ENCODE results near the gene THSD7A.

The THSD7A gene

DNA sequence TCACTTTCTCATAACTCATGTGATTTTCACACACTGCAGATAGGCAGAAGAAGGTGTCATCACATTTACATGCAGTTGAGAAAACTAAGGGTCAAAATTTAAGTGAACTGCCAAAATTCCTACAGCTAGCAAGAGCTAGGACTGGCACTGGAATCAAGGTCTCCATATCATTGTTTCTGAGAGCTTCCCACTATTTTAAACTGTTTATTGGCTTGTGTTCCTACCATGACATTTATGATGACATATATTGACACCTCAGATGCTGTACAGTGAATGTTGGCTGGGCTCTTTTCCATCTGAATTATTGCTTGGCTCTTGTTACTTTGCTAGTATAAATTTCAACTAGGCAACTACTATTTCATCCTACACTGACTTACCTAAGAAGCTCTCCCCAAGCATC lies 2.0 kb downstream of the THSD7A start:
- no peak overlapping the region for H3K18ac ChIP-seq (ENCODE audit: low read length)
- H2BK5ac ChIP-seq (ENCODE audit: low read depth, low read length, poor library complexity), result no peak overlapping the region
- no peaks in the 10 kb centered on the region for H3K27me3 ChIP-seq (ENCODE audit: insufficient read depth, low read length)
- no peak overlapping the region for H2AFZ ChIP-seq (ENCODE audit: insufficient read depth, low read length, poor library complexity)
- H3K27ac ChIP-seq (ENCODE audit: low read depth, low read length), result no peak overlapping the region
- H3K4ac ChIP-seq (ENCODE audit: low read depth, low read length), result no peak overlapping the region
- H3K4me2 ChIP-seq (ENCODE audit: low read length), result no peak overlapping the region
- no peak for DNase-seq
- H3K79me2 ChIP-seq (ENCODE audit: control insufficient read depth, insufficient read depth, low read length, poor library complexity), result no peaks in the 10 kb centered on the region
- H3K23ac ChIP-seq (ENCODE audit: low read length), result no peak overlapping the region
- peaks cover 9% of the 10 kb centered on the region for H3K79me1 ChIP-seq (ENCODE audit: low read length)
- no peak overlapping the region for H4K8ac ChIP-seq (ENCODE audit: low read depth, low read length)
- no peak overlapping the region for H4K12ac ChIP-seq (ENCODE audit: low read depth, low read length)
- H3K9me3 ChIP-seq (ENCODE audit: insufficient read depth, low read depth, low read length), result no peaks in the 10 kb centered on the region
- no peak overlapping the region for H2AK5ac ChIP-seq (ENCODE audit: low read length)
- no peak overlapping the region for H4K91ac ChIP-seq (ENCODE audit: low read depth, low read length)
- no peak overlapping the region for H2BK120ac ChIP-seq (ENCODE audit: insufficient read depth, low read length, poor library complexity)
- peaks cover 3 to 6% of the 10 kb centered on the region in 2 experiments for H3K4me1 ChIP-seq (ENCODE audit: control insufficient read depth in 1 of 2, insufficient read depth in 2 of 2, low read length in 2 of 2)
- no peak overlapping the region for H3K4me3 ChIP-seq (ENCODE audit: low read depth, low read length)
- H3K14ac ChIP-seq (ENCODE audit: low read length), result no peak overlapping the region
- H3K9ac ChIP-seq (ENCODE audit: low read length), result no peak overlapping the region
- no peak overlapping the region for H2BK12ac ChIP-seq (ENCODE audit: low read length)
- H3K36me3 ChIP-seq (ENCODE audit: control insufficient read depth in 1 of 2, insufficient read depth in 2 of 2, low read length in 2 of 2), result no peaks in the 10 kb centered on the region

DNA sequence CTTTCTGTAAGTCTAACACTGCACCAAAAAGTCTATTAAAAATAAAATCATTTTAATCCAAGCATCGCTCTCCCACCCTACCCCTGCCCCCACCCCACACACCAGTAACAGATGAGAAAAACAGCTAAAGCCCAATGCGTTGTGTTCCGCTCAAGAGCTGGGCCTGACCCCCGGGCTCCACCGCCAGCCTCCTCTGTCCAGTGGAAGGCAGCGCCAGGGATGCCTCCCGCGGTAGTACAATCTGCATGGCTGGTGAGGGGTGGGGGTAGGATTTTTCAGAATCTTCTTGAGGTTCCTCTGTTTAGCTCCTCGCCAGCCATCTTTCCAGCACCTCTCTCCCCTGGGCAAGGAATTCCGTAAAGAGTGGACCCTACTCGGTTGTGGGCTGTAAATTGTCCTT lies 12.1 kb downstream of the THSD7A start:
- Histone ChIP-seq H3K79me1 (ENCODE audit: low read length) (no peaks in the 10 kb centered on the region), H2AFZ (ENCODE audit: insufficient read depth, low read length, poor library complexity) (no peak overlapping the region), H3K23ac (ENCODE audit: low read length) (no peak overlapping the region), H4K12ac (ENCODE audit: low read depth, low read length) (no peak overlapping the region), H3K9ac (ENCODE audit: low read length) (no peak overlapping the region), H2BK12ac (ENCODE audit: low read length) (no peak overlapping the region), H4K91ac (ENCODE audit: low read depth, low read length) (no peak overlapping the region), H3K27ac (ENCODE audit: low read depth, low read length) (no peak overlapping the region), H3K4ac (ENCODE audit: low read depth, low read length) (no peak overlapping the region), H3K18ac (ENCODE audit: low read length) (no peak overlapping the region), H3K4me1 (ENCODE audit: control insufficient read depth in 1 of 2, insufficient read depth in 2 of 2, low read length in 2 of 2) (no peaks in the 10 kb centered on the region), H3K79me2 (ENCODE audit: control insufficient read depth, insufficient read depth, low read length, poor library complexity) (no peaks in the 10 kb centered on the region), H2AK5ac (ENCODE audit: low read length) (no peak overlapping the region), H3K14ac (ENCODE audit: low read length) (no peak overlapping the region), H3K36me3 (ENCODE audit: control insufficient read depth in 1 of 2, insufficient read depth in 2 of 2, low read length in 2 of 2) (no peaks in the 10 kb centered on the region), H3K9me3 (ENCODE audit: insufficient read depth, low read depth, low read length) (peaks cover 4% of the 10 kb centered on the region), H3K27me3 (ENCODE audit: insufficient read depth, low read length) (no peaks in the 10 kb centered on the region), H2BK120ac (ENCODE audit: insufficient read depth, low read length, poor library complexity) (no peak overlapping the region), H3K4me3 (ENCODE audit: low read depth, low read length) (no peak overlapping the region), H4K8ac (ENCODE audit: low read depth, low read length) (no peak overlapping the region), H2BK5ac (ENCODE audit: low read depth, low read length, poor library complexity) (no peak overlapping the region), H3K4me2 (ENCODE audit: low read length) (no peak overlapping the region)
- no CpG with 5 or more reads among the region's 11 CpGs for WGBS (ENCODE audit: extremely low coverage, insufficient coverage, insufficient read length)
- DNase-seq, result no peak

- H2AFZ ChIP-seq (ENCODE audit: insufficient read depth, low read length, poor library complexity), result no peak overlapping the region
- H3K14ac ChIP-seq (ENCODE audit: low read length), result no peak overlapping the region
- no peak overlapping the region for H3K4me2 ChIP-seq (ENCODE audit: low read length)
- no peak overlapping the region for H3K18ac ChIP-seq (ENCODE audit: low read length)
- no peaks in the 10 kb centered on the region for H3K27me3 ChIP-seq (ENCODE audit: insufficient read depth, low read length)
- H3K4ac ChIP-seq (ENCODE audit: low read depth, low read length), result no peak overlapping the region
- no peak overlapping the region for H3K9ac ChIP-seq (ENCODE audit: low read length)
- no peak for DNase-seq
- no peak overlapping the region for H3K4me3 ChIP-seq (ENCODE audit: low read depth, low read length)
- no peaks in the 10 kb centered on the region for H3K4me1 ChIP-seq (ENCODE audit: control insufficient read depth in 1 of 2, insufficient read depth in 2 of 2, low read length in 2 of 2)
- no peak overlapping the region for H3K23ac ChIP-seq (ENCODE audit: low read length)
- H4K91ac ChIP-seq (ENCODE audit: low read depth, low read length), result no peak overlapping the region
- no peaks in the 10 kb centered on the region for H3K79me2 ChIP-seq (ENCODE audit: control insufficient read depth, insufficient read depth, low read length, poor library complexity)
- H3K9me3 ChIP-seq (ENCODE audit: insufficient read depth, low read depth, low read length), result peaks cover 4% of the 10 kb centered on the region
- no peak overlapping the region for H4K12ac ChIP-seq (ENCODE audit: low read depth, low read length)
- H3K79me1 ChIP-seq (ENCODE audit: low read length), result no peaks in the 10 kb centered on the region
- no peak overlapping the region for H2BK12ac ChIP-seq (ENCODE audit: low read length)
- H4K8ac ChIP-seq (ENCODE audit: low read depth, low read length), result no peak overlapping the region
- no peak overlapping the region for H2BK5ac ChIP-seq (ENCODE audit: low read depth, low read length, poor library complexity)
- no peak overlapping the region for H2BK120ac ChIP-seq (ENCODE audit: insufficient read depth, low read length, poor library complexity)
- no CpG with 5 or more reads among the region's 5 CpGs for WGBS (ENCODE audit: extremely low coverage, insufficient coverage, insufficient read length)
- H3K36me3 ChIP-seq (ENCODE audit: control insufficient read depth in 1 of 2, insufficient read depth in 2 of 2, low read length in 2 of 2), result no peaks in the 10 kb centered on the region
- H2AK5ac ChIP-seq (ENCODE audit: low read length), result no peak overlapping the region
- H3K27ac ChIP-seq (ENCODE audit: low read depth, low read length), result no peak overlapping the region
These were observed 12.7 kb downstream of the THSD7A start for GRCh38 chr7:11819271-11819670.

DNA sequence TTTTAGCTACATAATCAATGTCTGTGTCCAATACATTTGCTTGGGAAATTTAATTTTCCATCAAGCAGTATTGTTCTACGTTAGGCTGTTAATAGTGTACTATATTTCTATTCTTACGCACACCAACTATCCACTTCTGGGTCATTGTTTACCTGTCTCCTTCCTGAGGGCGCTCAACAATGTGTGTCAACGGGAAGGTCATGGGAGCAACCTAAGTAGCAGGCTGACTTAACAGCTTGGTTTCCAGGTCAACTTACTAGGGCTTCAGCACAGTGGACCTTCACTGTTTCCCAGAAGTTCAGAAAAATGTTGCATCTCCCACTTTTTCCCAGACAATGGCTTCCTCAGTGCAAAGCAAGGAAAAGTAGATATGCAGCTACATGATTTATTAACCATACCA lies 13.7 kb downstream of the THSD7A start:
- no peak overlapping the region for H3K14ac ChIP-seq (ENCODE audit: low read length)
- no peaks in the 10 kb centered on the region for H3K79me2 ChIP-seq (ENCODE audit: control insufficient read depth, insufficient read depth, low read length, poor library complexity)
- no peak for DNase-seq
- H3K18ac ChIP-seq (ENCODE audit: low read length), result no peak overlapping the region
- no peak overlapping the region for H2BK5ac ChIP-seq (ENCODE audit: low read depth, low read length, poor library complexity)
- H3K4me3 ChIP-seq (ENCODE audit: low read depth, low read length), result no peak overlapping the region
- no peak overlapping the region for H3K23ac ChIP-seq (ENCODE audit: low read length)
- no peak overlapping the region for H3K9ac ChIP-seq (ENCODE audit: low read length)
- no peaks in the 10 kb centered on the region for H3K79me1 ChIP-seq (ENCODE audit: low read length)
- no peak overlapping the region for H4K8ac ChIP-seq (ENCODE audit: low read depth, low read length)
- H3K27me3 ChIP-seq (ENCODE audit: insufficient read depth, low read length), result no peaks in the 10 kb centered on the region
- H3K9me3 ChIP-seq (ENCODE audit: insufficient read depth, low read depth, low read length), result peaks cover 4% of the 10 kb centered on the region
- WGBS (ENCODE audit: extremely low coverage, insufficient coverage, insufficient read length), result no CpG with 5 or more reads among the region's 4 CpGs
- H3K36me3 ChIP-seq (ENCODE audit: control insufficient read depth in 1 of 2, insufficient read depth in 2 of 2, low read length in 2 of 2), result no peaks in the 10 kb centered on the region
- no peak overlapping the region for H2AK5ac ChIP-seq (ENCODE audit: low read length)
- no peak overlapping the region for H2BK12ac ChIP-seq (ENCODE audit: low read length)
- H3K27ac ChIP-seq (ENCODE audit: low read depth, low read length), result no peak overlapping the region
- no peak overlapping the region for H2BK120ac ChIP-seq (ENCODE audit: insufficient read depth, low read length, poor library complexity)
- no peak overlapping the region for H3K4me2 ChIP-seq (ENCODE audit: low read length)
- no peak overlapping the region for H4K91ac ChIP-seq (ENCODE audit: low read depth, low read length)
- no peaks in the 10 kb centered on the region for H3K4me1 ChIP-seq (ENCODE audit: control insufficient read depth in 1 of 2, insufficient read depth in 2 of 2, low read length in 2 of 2)
- no peak overlapping the region for H2AFZ ChIP-seq (ENCODE audit: insufficient read depth, low read length, poor library complexity)
- H3K4ac ChIP-seq (ENCODE audit: low read depth, low read length), result no peak overlapping the region
- no peak overlapping the region for H4K12ac ChIP-seq (ENCODE audit: low read depth, low read length)

Measured in trophoblast cell (in vitro differentiated cells and primary cell).